Fibroblast of skin of right quadriceps (primary cell): ENCODE measurements around the gene PREB.

ENCODE experiments used
- DNase-seq: peaks from one replicate; pipeline ENCODE4 v3.0.0-alpha.2; 2013

The PREB gene

DNA sequence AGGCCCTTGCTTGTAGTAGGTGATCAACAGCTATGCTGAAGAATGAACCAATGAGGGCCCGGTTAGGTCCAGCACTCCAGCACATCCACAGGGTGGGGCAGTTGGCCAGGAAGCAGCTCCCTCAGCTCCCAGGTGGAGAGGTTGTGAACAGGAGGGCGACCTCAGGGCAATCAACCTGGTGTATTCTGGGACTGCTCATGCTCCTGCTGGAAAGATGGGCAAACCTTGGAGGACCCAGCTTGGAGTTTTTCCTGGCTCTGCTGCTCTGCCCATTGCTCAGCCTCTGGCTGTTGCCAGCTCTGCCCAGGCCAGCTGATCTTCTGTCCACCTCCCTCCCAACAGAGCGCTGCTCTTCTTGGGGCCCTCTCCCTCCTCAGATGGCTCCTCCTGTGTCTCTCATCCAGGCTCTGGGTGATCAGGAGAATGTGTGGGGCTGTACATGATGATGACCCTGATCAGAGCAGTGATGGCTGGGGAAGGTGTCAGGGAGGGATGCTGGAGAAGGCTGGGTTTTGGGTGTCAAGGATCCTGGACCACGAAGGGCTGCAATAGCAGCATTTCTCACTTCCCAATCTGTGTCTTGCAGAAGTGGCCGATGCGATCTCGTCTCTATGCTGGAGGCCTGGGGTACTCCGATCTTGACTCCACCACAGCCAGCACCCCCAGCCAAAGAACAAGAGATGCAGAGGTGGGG lies 17.8 kb upstream of the PREB start:
- no peak for DNase-seq

DNA sequence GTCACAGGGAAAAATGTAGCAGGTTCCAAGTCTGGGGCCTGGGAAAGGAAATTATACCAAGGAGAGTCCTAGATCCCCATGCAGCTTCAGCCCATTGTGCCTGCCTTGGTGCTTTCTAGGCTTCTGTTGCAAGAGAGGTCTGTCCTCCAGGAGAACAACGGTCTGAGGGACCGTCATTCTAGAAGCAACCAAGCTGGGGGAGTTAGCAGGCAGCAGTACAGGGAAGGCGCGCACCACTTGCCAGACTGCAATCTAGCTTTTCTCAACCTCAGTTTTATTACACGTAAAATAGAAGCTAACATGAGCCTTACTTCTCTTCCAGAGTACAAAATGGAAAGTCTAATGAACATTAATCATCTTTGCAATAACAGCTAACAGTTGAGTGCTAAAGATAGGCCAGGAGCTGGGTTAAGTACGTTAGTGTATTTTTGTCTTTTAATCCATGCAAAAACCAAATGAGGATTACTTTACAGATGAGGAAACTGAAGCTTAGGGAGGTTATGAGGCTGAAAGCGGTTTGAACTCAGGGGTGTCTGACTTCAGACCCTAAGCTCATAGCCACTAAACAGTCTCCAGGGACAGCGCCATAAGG lies 16.3 kb upstream of the PREB start:
- no peak for DNase-seq

DNA sequence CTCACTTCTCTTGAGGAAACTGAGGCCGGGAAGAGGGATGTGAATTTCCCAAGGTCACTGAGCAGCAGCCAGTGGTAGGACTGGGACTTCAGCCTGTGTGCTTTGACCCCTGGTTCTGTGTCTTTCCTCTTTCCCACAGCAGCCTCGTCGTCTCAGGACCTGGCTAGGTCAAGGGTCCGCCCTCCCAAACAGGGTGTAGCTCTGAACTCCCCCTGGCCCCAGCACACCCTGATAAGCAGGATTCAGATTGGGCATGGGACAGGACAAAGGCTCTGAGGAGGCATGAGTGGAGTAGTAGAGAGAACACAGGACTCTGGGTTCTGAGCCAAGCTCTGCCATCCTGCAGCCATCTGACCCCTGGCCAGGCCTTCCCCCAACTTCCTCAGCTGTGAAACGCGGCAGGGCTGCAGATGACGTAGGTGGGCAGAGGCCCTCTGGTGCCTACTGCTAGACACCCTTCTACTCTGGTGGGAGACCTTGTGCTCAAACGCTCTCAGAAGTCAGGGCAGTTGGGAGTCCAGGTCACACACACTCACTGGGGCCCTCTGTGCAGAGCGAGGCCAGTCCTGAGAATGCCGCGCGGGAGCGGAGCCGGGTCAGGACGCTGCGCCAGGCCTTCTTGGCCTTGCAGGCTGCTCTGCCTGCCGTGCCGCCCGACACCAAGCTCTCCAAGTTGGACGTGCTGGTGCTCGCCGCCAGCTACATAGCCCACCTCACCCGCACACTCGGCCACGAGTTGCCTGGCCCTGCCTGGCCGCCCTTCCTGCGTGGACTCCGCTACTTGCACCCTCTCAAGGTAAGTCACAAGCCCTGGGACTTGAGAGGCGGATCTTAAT lies 15.4 kb upstream of the PREB start:
- no peak for DNase-seq

DNA sequence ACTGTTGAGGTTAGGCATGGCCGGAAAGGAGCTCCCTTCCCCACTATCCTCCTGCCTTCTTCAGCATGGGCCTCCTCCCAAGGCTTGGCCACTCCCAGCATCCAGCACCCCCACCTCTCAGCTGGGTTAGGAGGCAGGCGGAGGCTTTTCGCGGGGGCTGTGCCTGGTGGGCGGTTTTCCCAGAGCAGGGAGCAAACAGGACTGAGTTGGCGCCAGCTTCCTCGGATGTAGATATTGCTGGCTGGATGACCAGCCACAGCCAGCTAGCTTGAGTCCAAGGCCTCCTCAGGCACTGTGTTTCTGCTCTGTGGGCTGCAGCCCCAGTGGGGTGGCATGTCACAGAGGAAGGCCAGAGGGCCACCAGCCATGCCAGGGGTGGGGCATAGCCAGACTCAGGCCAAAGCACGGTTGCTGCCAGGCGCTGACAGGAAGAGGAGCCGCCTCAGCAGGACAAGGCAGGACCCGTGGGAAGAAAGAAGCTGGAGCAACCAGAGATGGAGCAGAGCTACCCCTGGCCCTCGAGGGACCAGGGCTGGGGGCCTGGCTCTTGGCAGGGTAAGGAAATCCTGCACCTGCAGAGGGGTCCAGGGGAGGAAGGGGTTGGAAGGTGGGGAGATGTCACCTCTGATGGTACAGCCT lies 14.5 kb upstream of the PREB start, which contains the start of gene TCF23:
TCF23 (plus strand) TSS at position 204 of the 639 bp plus-strand sequence; CDS start at position 334, 130 bp downstream.
- no peak for DNase-seq

DNA sequence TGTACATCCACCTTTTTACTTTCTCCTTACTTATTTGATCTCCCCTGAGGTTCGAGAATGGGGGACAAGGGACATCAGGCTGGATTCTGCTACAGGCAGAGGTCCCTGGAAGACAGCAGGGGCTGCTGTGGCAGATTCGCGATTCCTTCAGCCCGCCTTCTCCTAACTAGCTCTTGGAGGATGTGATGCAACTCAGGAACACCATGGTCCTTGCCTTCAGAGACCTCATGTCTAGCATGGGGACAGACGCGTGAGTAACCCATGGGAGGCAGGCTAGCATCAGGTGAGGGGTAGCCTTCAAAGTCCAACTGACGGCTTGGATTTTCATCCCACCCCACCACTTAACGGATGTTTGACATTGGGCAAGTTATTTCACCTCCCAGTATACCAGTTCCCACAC lies 13.5 kb upstream of the PREB start:
- no peak for DNase-seq

DNA sequence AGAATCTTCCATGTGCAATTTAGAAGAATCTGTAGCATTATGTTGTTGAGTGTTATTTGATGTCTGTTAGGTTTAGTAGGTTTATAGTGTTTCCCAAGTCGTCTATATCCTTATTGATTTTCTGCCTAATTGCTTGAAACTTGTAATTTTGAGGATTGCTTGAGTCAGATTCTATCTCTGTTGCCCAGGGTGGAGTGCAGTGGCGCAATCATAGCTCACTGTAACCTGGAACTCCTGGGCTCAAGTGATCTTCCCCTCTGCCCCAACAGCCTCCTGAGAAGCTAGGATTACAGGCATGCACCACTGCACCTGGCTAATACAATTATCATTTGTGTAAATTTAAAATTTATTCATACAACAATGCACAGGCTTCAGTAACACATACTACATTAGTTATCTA lies 11.2 kb upstream of the PREB start:
- no peak for DNase-seq

DNA sequence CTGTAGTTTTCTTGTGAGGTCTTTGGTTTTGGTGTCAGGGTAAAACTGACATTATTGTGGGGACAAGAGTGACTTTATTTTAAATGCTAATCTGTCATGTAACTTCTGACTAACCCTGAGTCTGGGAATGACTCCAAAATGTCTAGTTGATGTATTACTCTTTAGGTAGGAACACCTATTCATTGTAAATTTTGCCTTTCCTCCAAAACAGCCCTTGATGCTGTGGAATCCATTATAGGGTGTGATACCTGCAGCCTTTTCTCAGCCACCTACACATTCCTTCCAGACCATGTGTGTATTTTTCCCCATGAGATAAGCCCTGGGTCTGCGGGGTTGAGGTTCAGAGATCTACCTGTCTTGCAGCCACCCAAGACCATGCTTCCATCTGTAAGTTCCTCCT lies 8.8 kb upstream of the PREB start:
- no peak for DNase-seq

DNA sequence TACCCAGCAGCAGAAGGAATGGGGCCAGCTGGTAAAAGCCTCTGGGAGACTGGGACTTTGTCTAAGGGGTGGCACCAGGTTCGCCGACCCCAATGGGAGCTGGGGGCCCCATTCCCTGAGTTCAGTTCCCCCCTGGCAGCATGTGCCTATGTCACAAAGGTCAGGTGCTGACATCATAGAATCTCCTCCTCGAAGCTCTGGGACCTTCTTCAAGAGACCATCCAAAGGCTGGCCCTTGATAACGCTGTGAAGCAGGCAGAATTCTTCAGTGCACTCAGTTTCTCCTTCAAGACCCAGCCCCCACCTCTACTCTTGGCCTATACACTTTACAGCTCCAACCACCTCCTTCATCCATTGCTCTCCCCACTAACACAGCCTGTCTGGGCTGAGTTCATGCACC lies 4.9 kb upstream of the PREB start, which contains the start of gene PRR30:
PRR30 (minus strand) TSS at position 101 of the 400 bp plus-strand sequence. CDS start 1,081 bp downstream, outside the sequence.
- no peak for DNase-seq

DNA sequence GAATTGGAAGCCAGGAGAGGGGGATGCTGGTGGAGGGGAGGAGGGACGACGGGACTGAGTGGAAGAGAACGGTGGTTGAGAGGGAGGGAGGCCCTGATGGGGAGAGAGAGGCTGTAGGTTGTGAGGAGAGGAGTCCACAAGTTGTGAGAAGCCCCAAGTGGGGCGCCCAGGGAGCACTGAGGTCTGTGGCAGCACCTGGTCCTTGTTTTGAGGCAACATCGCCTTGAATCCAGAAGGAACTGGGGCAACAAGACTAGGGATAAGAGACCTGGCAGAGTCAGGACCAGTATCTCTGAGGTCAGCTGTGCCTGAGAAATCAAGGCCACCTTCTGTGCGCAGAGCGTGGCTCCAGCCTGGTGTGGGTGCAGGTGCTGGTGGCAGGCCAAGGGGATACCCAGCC lies 3.7 kb upstream of the PREB start:
- DNase-seq: no peak

DNA sequence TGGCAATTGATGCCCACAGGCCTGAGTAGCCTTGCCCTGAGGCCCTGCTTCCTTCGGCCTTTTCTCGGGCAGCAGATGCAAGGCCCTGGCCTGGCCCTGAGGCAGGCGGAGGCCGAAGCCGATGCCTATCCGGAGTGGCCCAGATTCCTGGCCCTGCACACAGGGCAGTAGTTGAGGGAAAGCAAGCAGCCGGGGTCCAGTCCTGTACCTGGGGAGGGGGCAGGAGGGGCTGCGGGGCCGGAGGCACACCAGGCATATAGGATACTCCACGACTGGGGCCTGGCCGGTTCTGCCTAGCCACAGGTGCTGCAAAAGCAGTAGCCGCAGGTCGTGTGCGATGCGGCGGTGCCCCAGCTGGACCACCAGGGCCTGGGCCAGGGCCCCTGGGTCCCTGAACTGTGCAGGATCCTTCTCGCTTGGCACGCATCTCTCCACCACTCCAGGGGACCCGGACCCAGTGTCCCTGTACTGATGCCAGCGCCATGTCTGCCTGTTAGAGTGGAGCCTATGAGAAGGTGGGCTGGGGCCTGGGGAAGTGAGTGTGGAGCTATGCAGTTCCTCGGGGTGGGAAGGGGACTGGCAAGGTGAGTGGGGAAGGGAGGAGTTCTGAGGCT lies 3.0 kb upstream of the PREB start:
- no peak for DNase-seq

DNA sequence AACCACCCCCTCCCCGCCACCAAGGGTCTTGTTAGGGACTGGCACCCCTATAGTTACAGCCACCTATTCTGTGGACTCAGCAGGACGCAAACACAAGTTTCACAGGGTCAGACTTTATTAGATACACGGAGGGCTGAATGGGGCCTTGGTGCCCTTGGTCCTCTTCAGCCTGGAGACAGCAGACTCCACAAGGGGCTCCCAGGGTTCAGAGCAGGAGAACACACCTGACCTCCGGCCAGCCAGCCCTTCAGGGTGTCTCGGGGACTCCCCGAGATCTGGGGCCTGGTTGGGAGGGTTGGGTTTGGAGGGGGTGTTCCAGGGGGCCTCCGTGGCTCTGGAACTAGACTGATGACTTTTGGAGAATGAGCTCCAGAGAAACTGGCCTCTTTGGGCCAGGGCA lies 2.3 kb upstream of the PREB start:
- DNase-seq: no peak

DNA sequence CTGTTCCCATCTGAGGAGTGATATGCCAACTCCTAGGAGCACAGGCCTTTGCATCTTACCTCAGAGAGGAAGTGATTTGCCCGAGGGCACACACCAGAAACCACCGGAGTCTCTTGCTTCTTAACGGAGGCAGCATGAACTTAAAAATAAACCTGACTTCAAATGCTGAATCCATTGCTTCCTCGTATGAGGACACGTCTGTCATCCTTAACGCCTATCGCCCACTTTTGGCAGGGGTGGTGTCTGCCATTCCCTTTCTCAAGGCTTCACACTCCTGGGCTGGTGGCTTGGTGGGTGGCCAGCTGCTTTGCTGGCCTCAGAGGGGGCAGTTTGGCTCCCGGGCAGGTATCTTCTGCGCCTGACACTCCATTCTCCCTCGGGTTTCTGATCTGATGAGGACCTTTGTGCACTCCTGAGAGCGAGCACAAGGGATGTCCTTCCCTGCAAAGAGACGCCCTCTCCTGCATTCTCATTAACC lies 1.1 kb upstream of the PREB start:
- no peak for DNase-seq

DNA sequence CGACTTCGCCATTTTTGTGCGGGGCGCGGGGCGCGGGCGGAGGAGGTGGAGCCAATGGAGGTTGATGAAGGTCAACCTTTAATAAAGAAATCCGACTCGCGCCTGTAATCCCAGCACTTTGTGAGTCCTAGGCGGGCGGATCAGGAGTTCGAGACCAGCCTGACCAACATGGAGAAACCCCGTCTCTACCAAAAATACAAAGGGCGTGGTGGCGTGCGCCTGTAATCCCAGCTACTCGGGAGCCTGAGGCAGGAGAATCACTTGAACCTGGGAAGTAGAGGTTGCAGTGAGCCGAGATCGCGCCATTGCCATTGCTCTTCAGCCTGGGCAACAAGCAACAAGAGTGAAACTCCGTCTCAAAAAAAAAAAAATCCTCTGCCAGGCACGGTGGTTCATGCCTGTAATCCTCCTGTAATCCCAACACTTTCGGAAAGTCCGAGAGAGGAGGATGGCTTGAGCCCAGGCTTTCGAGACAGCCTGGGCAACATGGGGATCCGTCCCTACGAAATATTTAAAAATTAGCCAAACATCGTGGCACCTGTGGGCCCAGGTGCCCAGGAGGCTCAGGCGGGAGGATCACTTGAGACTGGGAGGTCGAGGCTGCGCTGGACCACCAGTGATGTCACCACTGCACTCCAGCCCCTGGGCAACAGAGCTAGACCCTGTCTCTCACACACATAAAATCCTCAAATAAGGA lies 493 bp upstream of the PREB start:
- DNase-seq: no peak

DNA sequence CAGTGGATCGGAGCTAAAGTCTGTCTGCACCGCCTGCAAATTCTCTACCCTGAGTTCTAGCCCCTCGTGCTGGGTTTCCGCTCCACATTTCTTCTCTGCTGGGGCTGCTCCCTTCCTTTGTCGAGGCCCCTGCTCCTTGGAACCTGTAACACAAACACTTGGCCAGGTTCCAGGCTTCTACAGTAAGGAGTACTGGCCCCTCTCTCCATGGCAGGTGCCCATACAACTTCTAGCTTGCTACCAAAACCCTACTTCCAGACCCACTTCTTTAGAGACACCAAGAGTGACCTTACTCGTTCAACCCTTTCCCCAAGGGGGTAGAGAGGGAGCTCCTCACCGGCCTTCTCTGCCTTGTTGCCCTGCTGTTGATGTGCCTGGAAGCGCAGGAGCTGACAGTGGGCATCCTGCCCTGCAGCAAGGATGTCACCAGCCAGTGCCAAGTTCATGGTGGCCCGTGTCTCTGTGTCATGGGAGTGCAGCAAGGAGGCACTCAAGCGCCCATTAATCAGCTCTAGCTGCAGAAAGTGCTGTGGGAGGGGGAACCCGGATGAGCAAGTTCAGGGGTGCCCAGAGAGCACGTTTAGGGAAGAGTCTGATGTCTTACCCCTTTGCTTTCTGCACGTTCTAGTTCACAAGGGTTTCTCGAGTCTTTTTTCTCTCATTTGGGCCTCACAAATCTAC lies 1.1 kb downstream of the PREB start:
- no peak for DNase-seq

DNA sequence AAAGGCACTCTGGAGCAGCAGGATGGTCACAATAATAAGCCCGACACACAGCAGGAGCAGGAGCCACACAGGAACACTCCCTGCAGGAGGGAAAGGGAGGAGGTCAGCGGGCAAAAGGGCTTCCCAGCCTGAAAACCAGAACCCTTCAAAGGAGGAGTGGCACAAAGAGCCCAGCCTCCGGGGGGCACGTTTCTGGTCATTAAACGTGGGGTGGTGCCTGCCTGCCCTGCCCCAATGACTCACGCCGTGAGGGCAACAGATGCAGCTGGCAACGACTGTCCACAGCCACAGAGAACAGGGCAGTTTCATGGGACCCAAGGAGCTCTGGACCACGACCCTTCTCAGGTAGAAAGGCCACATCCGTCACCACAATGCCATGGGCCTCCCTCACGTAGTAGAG lies 3.0 kb downstream of the PREB start:
- DNase-seq: no peak

DNA sequence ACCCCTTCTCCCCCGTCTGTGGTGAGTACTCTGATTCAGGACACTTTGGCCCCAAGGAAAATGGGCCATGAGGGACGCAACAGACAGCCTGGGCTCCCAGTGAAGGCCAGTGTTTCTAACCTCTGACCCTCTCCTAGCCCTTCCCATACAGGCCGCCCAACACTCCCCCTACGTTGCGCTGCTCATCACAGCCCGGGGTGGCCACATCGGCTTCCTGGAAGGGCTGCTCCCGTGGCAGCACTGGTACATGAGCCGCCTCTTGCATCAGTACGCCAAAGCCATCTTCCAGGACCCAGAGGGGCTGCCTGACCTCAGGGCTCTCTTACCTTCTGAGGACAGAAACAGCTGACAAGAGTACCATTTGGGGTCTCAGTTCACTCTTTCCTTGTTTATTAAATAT lies 4.0 kb downstream of the PREB start:
- DNase-seq: no peak

DNA sequence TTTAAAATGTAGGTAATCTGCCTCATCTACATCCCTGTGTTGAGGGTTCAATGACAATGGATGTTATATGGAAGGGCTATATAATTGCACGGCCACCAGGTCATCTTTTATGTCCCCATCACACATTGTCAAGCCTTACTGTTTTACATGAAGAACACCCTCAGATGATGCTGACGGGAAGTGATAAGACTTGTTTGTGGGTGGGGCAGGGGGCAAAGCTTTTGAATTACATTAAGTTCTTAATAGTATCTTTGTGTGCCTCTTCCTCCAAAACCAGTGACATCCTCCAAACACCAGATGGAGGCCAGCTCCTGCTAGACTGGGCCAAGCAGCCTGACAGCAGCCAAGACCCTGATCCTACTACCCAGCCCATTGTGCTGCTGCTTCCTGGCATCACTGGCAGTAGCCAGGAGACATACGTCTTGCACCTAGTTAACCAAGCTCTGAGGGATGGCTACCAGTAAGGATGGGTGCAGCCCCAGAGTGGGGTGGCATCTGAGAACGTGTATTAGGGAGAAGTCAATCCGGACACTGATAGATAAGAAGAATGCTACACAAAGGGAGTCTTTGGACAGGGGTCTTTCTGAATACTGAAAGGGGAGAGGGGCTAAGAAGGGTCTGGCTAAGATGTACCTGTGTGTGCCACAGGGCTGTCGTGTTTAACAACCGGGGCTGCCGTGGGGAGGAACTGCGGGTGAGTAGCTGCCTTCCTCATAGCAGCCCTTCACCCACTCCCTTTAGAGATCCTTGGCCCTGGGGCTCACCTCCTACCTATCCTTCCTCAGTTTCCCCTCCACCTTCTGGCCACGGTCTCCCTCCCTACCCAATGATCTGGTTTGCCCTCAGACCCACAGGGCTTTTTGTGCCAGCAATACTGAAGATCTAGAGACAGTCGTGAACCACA lies 5.5 kb downstream of the PREB start:
- DNase-seq: no peak

DNA sequence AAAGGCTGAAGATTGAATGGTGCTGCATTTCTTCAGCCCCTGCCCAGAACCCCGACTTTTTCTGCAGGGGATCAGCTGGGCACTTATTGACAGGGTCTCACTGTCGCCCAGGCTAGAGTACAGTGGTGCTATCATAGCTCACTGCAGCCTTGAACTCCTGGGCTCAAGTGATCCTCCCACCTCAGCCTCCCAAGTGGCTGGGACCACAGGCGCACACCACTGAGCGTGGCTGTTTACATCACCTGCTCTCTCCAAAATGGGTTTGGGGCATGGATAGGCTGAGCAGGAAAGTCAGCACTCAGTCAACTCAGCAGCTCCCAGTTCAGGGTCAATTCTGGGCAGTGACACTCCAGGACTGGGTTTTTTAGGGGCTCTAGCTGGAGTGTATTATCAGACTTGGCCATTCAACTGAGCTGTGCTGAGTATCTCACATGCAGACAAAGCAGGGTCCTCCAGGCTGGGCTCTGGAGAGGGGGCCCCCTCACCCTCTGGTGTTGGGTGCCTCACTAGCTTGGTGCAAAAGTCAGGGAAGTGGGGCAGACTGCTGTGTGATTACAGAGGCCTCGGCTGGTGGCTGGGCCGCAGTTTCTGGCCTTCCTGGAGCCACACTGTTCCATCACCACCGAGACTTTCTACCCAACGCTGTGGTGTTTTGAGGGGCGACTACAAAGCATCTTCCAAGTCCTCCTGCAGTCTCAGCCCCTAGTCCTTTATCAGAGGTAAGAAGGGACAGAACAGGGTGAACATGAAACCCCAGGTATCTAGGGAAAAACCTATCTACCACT lies 6.4 kb downstream of the PREB start:
- DNase-seq: no peak

DNA sequence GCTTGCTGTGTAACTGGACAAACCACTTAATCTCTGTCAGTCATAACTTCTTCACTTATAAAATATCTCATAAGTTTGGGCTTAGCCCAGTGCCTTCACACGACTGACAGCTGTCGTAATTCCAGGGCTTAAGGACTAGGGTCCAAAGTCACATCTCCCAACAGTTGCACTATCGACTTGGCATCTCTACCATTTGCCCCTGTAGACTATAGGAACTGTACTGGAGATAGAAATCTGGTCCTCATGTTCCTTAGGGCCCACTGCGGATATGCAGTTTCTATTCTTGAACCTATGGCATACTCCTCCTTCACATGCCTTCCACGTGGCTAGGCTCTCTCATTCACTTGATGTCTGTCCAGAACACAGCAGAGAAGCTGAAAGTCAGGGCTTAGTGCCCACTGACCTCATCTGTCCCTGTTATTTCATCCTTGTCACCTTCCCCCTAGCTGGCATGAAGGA lies 8.2 kb downstream of the PREB start:
- DNase-seq: no peak

DNA sequence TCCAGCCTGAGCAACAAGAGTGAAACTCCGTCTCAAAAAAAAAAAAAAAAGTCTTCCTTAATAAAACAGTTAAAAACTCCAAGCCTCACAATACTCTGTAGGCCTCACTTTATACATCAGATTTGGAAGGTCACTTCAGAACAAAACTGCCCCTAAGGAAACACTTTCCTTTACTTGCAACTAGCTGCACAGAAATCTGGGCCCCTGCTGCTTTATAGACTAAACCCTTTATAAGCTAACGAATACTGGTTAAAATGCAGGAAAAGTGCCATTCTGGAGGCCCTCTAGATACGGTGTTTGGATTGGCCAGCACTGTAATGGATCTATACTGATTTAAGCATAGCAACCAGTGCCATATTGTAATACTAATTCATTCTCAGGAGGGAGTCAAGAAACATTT lies 9.3 kb downstream of the PREB start:
- no peak for DNase-seq
